Hindlimb muscle (tissue), 1 donor: ENCODE measurements around the gene PLD4. TPM values are rescaled to one million over a fixed set of nuclear protein-coding genes. Genes with fewer than 3 reads are reported as not detected.

ENCODE experiments used
- DNase-seq: peaks from one replicate; pipeline ENCODE4 v3.0.0-alpha.2; 2013
- polyA plus RNA-seq: library from polyadenylated mRNA; unstranded; fragments of 120-200 nt; gene quantifications from one replicate; pipeline ENCODE4 v1.2.1, GENCODE V29; 2013; ENCODE audit not compliant: insufficient read length

Gene PLD4
- polyA plus RNA-seq, 1 donor = 8.4 TPM

- DNase-seq = no peak
Observed at GRCh38 chr14:104957146-104958113, 32.8 kb downstream of the PLD4 start.

GRCh38 chr14:104964546-104964945, 39.9 kb downstream of the PLD4 start:
- DNase-seq = no peak

- no peak for DNase-seq
Observed at GRCh38 chr14:104965561-104966231, 41.0 kb downstream of the PLD4 start.

GRCh38 chr14:104966261-104966865, 41.7 kb downstream of the PLD4 start:
- no peak for DNase-seq

GRCh38 chr14:104966981-104967385, 42.3 kb downstream of the PLD4 start:
- DNase-seq = no peak

GRCh38 chr14:104967386-104968152, 42.9 kb downstream of the PLD4 start:
- no peak for DNase-seq

GRCh38 chr14:104968153-104968527, 43.5 kb downstream of the PLD4 start:
- peak; percentile 74 for DNase-seq

GRCh38 chr14:104968541-104969401, 44.1 kb downstream of the PLD4 start:
- DNase-seq = no peak

- no peak for DNase-seq
Observed at GRCh38 chr14:104969741-104970230, 45.1 kb downstream of the PLD4 start.

GRCh38 chr14:104970231-104971068, 45.8 kb downstream of the PLD4 start:
- peak; percentile 72 for DNase-seq

GRCh38 chr14:104971447-104972240, 47.0 kb downstream of the PLD4 start:
- DNase-seq = no peak

GRCh38 chr14:104972301-104973134, 47.8 kb downstream of the PLD4 start:
- no peak for DNase-seq

GRCh38 chr14:104973135-104973384, 48.4 kb downstream of the PLD4 start:
- DNase-seq = no peak

GRCh38 chr14:104973385-104974145, 48.9 kb downstream of the PLD4 start:
- peak; percentile 88 for DNase-seq

GRCh38 chr14:104974146-104974541, 49.5 kb downstream of the PLD4 start:
- DNase-seq = no peak

- no peak for DNase-seq
Observed at GRCh38 chr14:104974665-104975390, 50.1 kb downstream of the PLD4 start.

GRCh38 chr14:104975481-104976197, 51.0 kb downstream of the PLD4 start:
- DNase-seq = no peak
